IMR-90 (cell line): ENCODE results near the gene GOSR1. TPM values are rescaled to one million over a fixed set of nuclear protein-coding genes. Genes with fewer than 3 reads are reported as not detected.

ENCODE experiments used
- ATAC-seq: fragments of 200-7000 bp; cut with Tn5 transposase; 2 replicates; pipeline ENCODE4 v1.9.1; 2020; ENCODE audit warnings: low read depth, mild to moderate bottlenecking, moderate library complexity
- BruUV-seq: library from RNA; stranded (reverse); fragments of 400-500 nt; replicated peaks from 2 replicates; lab custom pipeline; 2021; lab: Mats Ljungman, UMichigan
- CTCF ChIA-PET: fragments of 300-600 bp; formaldehyde crosslinking; extraction: SDS; loops from one replicate; lab custom pipeline; 2021; ENCODE audit warnings: antibody characterized with exemption; lab: Yijun Ruan, JAX
- POLR2A ChIA-PET: fragments of 300-600 bp; sonication (Branson Sonifier 250); formaldehyde crosslinking; loops from one replicate; lab custom pipeline; 2022; ENCODE audit warnings: antibody characterized with exemption; ENCODE audit not compliant: unreplicated experiment; lab: Charles Lee
- DNase-seq: peaks from one replicate; pipeline ENCODE4 v3.0.0; 2013
- H2AFZ ChIP-seq: replicated peaks from 2 replicates; pipeline ENCODE3; 2013; ENCODE audit warnings: low read length, mild to moderate bottlenecking; ENCODE audit not compliant: poor library complexity
- H2AK5ac ChIP-seq: 2 replicates; pipeline ENCODE4 v1.6.1; 2013; ENCODE audit warnings: low read depth, low read length, inconsistent platforms
- H2AK9ac ChIP-seq: replicated peaks from 2 replicates; pipeline ENCODE3; 2013; ENCODE audit warnings: mild to moderate bottlenecking, low read depth, low read length, moderate library complexity; ENCODE audit not compliant: poor library complexity
- H2BK120ac ChIP-seq: 2 replicates; pipeline ENCODE4 v1.6.1; 2013; ENCODE audit warnings: low read depth, low read length, inconsistent platforms
- H2BK15ac ChIP-seq: 3 replicates; pipeline ENCODE4 v1.6.1; 2013; ENCODE audit warnings: low read depth, low read length, inconsistent platforms
- H2BK20ac ChIP-seq: 2 replicates; pipeline ENCODE4 v1.6.1; 2013; ENCODE audit warnings: low read depth, mild to moderate bottlenecking, inconsistent platforms, low read length, moderate library complexity
- H2BK5ac ChIP-seq: 2 replicates; pipeline ENCODE4 v1.6.1; 2013; ENCODE audit warnings: mild to moderate bottlenecking, low read depth, low read length, inconsistent platforms; ENCODE audit not compliant: poor library complexity, severe bottlenecking
- H3K14ac ChIP-seq: replicated peaks from 2 replicates; pipeline ENCODE4 v1.6.1; 2013; ENCODE audit warnings: low read depth, low read length, inconsistent platforms
- H3K18ac ChIP-seq: 2 replicates; pipeline ENCODE4 v1.6.1; 2013; ENCODE audit warnings: low read depth, low read length, control low read depth
- H3K23ac ChIP-seq: 2 replicates; pipeline ENCODE4 v1.6.1; 2013; ENCODE audit warnings: low read depth, low read length, inconsistent platforms
- H3K27ac ChIP-seq: 2 replicates; pipeline ENCODE4 v1.5.1; 2013; ENCODE audit warnings: mild to moderate bottlenecking, control low read depth, low read length; ENCODE audit not compliant: insufficient read depth
- H3K27me3 ChIP-seq: 2 replicates; pipeline ENCODE4 v1.6.1; 2013; ENCODE audit warnings: low read length; ENCODE audit not compliant: control insufficient read depth, insufficient read depth
- H3K36me3 ChIP-seq: 2 replicates; pipeline ENCODE4 v1.6.1; 2013; ENCODE audit warnings: low read length, mixed read lengths; ENCODE audit not compliant: control insufficient read depth, insufficient read depth
- H3K4ac ChIP-seq: 2 replicates; pipeline ENCODE4 v1.6.1; 2013; ENCODE audit warnings: low read depth, low read length, inconsistent platforms
- H3K4me1 ChIP-seq: 2 replicates; pipeline ENCODE4 v1.6.1; 2013; ENCODE audit warnings: low read length, mixed read lengths; ENCODE audit not compliant: control insufficient read depth, insufficient read depth
- H3K4me2 ChIP-seq: 2 replicates; pipeline ENCODE4 v1.6.1; 2013; ENCODE audit warnings: low read depth, mild to moderate bottlenecking, control low read depth, low read length, moderate library complexity
- H3K4me3 ChIP-seq: 2 replicates; pipeline ENCODE4 v1.5.1; 2013; ENCODE audit warnings: low read depth, mild to moderate bottlenecking, control low read depth, low read length, moderate library complexity; ENCODE audit not compliant: insufficient read depth
- H3K56ac ChIP-seq: 2 replicates; pipeline ENCODE4 v1.6.1; 2013; ENCODE audit warnings: low read length, inconsistent platforms; ENCODE audit not compliant: insufficient read depth; ENCODE audit errors: extremely low read depth
- H3K79me1 ChIP-seq, 2 experiments: 2 replicates each; pipeline ENCODE4 v1.6.1; 2013; ENCODE audit warnings: low read length in 2 of 2, inconsistent platforms in 1 of 2, low read depth in 1 of 2
- H3K9ac ChIP-seq: 2 replicates; pipeline ENCODE4 v1.6.1; 2013; ENCODE audit warnings: low read depth, low read length, control low read depth
- H3K9me1 ChIP-seq: 2 replicates; pipeline ENCODE4 v1.6.1; 2013; ENCODE audit warnings: low read length, inconsistent platforms; ENCODE audit not compliant: insufficient read depth
- H3K9me3 ChIP-seq: 2 replicates; pipeline ENCODE4 v1.6.1; 2013; ENCODE audit warnings: low read length; ENCODE audit not compliant: control insufficient read depth, insufficient read depth
- H4K20me1 ChIP-seq: 2 replicates; pipeline ENCODE4 v1.6.1; 2013; ENCODE audit warnings: low read length, inconsistent platforms; ENCODE audit not compliant: insufficient read depth
- H4K5ac ChIP-seq: 2 replicates; pipeline ENCODE4 v1.6.1; 2013; ENCODE audit warnings: mild to moderate bottlenecking, low read depth, low read length, control low read depth
- H4K8ac ChIP-seq, 2 experiments: 2 replicates each; pipeline ENCODE4 v1.6.1; 2013; ENCODE audit warnings: low read depth in 2 of 2, low read length in 2 of 2, control low read depth in 1 of 2, inconsistent platforms in 1 of 2
- H4K91ac ChIP-seq: 2 replicates; pipeline ENCODE4 v1.6.1; 2013; ENCODE audit warnings: low read depth, low read length, inconsistent platforms; ENCODE audit not compliant: insufficient read depth
- CEBPB ChIP-seq: IDR thresholded peaks from 2 replicates; pipeline ENCODE4 v1.6.1; 2012; ENCODE audit warnings: low read depth, low read length, improper control_type of control experiment
- MAZ ChIP-seq: IDR thresholded peaks from 2 replicates; pipeline ENCODE4 v1.6.1; 2012; ENCODE audit warnings: low read depth, mild to moderate bottlenecking, low read length, improper control_type of control experiment, moderate library complexity, borderline replicate concordance
- RAD21 ChIP-seq: IDR thresholded peaks from 2 replicates; pipeline ENCODE4 v1.6.1; 2012; ENCODE audit warnings: low read length, improper control_type of control experiment
- SMC3 ChIP-seq: fragments of 150-350 bp; IDR thresholded peaks from 2 replicates; pipeline ENCODE4 v1.6.1; 2016; ENCODE audit warnings: low read depth, mild to moderate bottlenecking, antibody characterized with exemption, low read length, moderate library complexity
- WGBS, 2 experiments: methylation state at CpG; one replicate each; pipeline versions ENCODE4 v1.1.5 to v1.1.7; 2013; ENCODE audit warnings: missing lambda C conversion rate in 2 of 2; ENCODE audit not compliant: insufficient read length in 1 of 2; ENCODE audit errors: extremely low coverage in 2 of 2; 5-methylcytosine and 5-hydroxymethylcytosine counted together
- dilution Hi-C: fragments of 300-500 bp; cut with HindIII; formaldehyde crosslinking; loops from one replicate; pipeline ENCODE4 v1.14.3; 2018; ENCODE audit warnings: low sequenced_read_pairs; ENCODE audit not compliant: unreplicated experiment
- in situ Hi-C: fragments of 300-500 bp; cut with MboI; formaldehyde crosslinking; loops from 3 replicates; pipeline ENCODE4 v1.14.3; 2019; ENCODE audit warnings: low sequenced_read_pairs, inconsistent platforms, mixed read lengths
- intact Hi-C: fragments of 100-400 bp; cut with micrococcal nuclease; formaldehyde crosslinking; loops from 2 replicates; pipeline ENCODE4 v1.10.0; 2022
- polyA plus RNA-seq, 3 experiments: library from polyadenylated mRNA; depleted of rRNA; stranded (reverse); fragments of >200 nt; gene quantifications; 2 replicates each; pipeline ENCODE4 v1.2.3, GENCODE V29; 2012; ENCODE audit warnings: low replicate concordance in 1 of 3
- total RNA-seq: library from RNA; depleted of rRNA; stranded (reverse); fragments of >200 nt; gene quantifications from 2 replicates; pipeline ENCODE4 v1.2.3, GENCODE V29; 2012
- TF ChIP-seq, protein P1 (sequence below): conservative IDR thresholded peaks from 2 replicates; pipeline ENCODE4 v1.5.1; 2012; ENCODE audit warnings: mild to moderate bottlenecking, low read depth, low read length, improper control_type of control experiment

The GOSR1 gene
- total and polyA plus RNA-seq, 2 of the 4 experiments (the other 2 are of a cell fraction): 21.2 to 47.5 TPM

- Histone ChIP-seq H2BK120ac (no peak overlapping the region), H2AFZ (no peak overlapping the region), H3K79me1 (no peaks in the 10 kb centered on the region), H3K18ac (no peak overlapping the region), H3K56ac (no peak overlapping the region), H3K27me3 (peaks cover 16% of the 10 kb centered on the region; the same call in 1 of the 2 replicates), H2BK5ac (no peak overlapping the region), H3K4me3 (no peak overlapping the region), H3K27ac (no peak overlapping the region), H4K5ac (no peak overlapping the region), H3K4me1 (no peaks in the 10 kb centered on the region), H3K9me3 (no peaks in the 10 kb centered on the region), H3K4me2 (no peak overlapping the region), H3K9ac (no peak overlapping the region), H3K4ac (no peak overlapping the region), H3K23ac (no peak overlapping the region), H4K8ac (no peak overlapping the region), H4K20me1 (no peaks in the 10 kb centered on the region), H2AK5ac (no peak overlapping the region), H3K9me1 (0 out of 2 replicates have a peak, but pooled peaks cover 5% of the 10 kb centered on the region), H3K36me3 (no peaks in the 10 kb centered on the region), H3K14ac (no peak overlapping the region), H2BK20ac (no peak overlapping the region), H2AK9ac (no peak overlapping the region), H2BK15ac (no peak overlapping the region), H4K91ac (no peak overlapping the region)
- ChIA-PET CTCF (no interaction called here), POLR2A (no interaction called here)
- peak; percentile 74; the same call in 1 of the 2 replicates for ATAC-seq
- WGBS, 2 experiments: 71% methylated on average over 7 of the region's 20 CpGs; no CpG with 5 or more reads in 1 of the 2 experiments
- peak; percentile 15 for DNase-seq
- no TSS peak for BruUV-seq
- dilution Hi-C loops (no loop called here), intact Hi-C loops (no loop called here), in situ Hi-C loops (no loop called here)
- TF ChIP-seq, protein P1, sequence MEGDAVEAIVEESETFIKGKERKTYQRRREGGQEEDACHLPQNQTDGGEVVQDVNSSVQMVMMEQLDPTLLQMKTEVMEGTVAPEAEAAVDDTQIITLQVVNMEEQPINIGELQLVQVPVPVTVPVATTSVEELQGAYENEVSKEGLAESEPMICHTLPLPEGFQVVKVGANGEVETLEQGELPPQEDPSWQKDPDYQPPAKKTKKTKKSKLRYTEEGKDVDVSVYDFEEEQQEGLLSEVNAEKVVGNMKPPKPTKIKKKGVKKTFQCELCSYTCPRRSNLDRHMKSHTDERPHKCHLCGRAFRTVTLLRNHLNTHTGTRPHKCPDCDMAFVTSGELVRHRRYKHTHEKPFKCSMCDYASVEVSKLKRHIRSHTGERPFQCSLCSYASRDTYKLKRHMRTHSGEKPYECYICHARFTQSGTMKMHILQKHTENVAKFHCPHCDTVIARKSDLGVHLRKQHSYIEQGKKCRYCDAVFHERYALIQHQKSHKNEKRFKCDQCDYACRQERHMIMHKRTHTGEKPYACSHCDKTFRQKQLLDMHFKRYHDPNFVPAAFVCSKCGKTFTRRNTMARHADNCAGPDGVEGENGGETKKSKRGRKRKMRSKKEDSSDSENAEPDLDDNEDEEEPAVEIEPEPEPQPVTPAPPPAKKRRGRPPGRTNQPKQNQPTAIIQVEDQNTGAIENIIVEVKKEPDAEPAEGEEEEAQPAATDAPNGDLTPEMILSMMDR: peak; percentile 27; the same call in 1 of the 2 replicates
- TF ChIP-seq SMC3 (0 out of 2 replicates have a peak, but pooled peaks have one; percentile 11), CEBPB (no peak), MAZ (no peak), RAD21 (peak; percentile 36)
Measured at GRCh38 chr17:30554839-30555751, 77.9 kb downstream of the GOSR1 start.
